HepG2 (cell line): ENCODE results near the gene SPTSSB. TPM values are rescaled to one million over a fixed set of nuclear protein-coding genes. Genes with fewer than 3 reads are reported as not detected.

Experiments used
- ATAC-seq: fragments of 200-7000 bp; cut with Tn5 transposase; 3 replicates; pipeline ENCODE4 v1.9.1; 2020; ENCODE audit warnings: mild to moderate bottlenecking, moderate library complexity
- BruUV-seq: library from RNA; stranded (reverse); fragments of 400-500 nt; replicated peaks from 2 replicates; lab custom pipeline; 2021; lab: Mats Ljungman, UMichigan
- CTCF ChIA-PET: fragments of 300-600 bp; formaldehyde crosslinking; extraction: SDS; loops from one replicate; lab custom pipeline; 2021; ENCODE audit warnings: low total read pairs, inconsistent platforms, low intra/inter-chr PET ratio; lab: Yijun Ruan, JAX
- POLR2A ChIA-PET: fragments of 350-600 bp; sonication (Branson Sonifier 250); formaldehyde crosslinking; loops from one replicate; lab custom pipeline; 2020; ENCODE audit warnings: antibody characterized with exemption, inconsistent platforms; lab: Yijun Ruan, JAX
- DNase-seq: peaks from one replicate; pipeline ENCODE4 v3.0.0-alpha.2; 2015; ENCODE audit warnings: low spot score
- FAIRE-seq: peaks from 3 replicates; lab custom pipeline; 2011; peaks lifted over from hg19 to GRCh38; lab: Jason Lieb, UNC
- H2AFZ ChIP-seq: one replicate; pipeline ENCODE4 v1.6.1; 2011; ENCODE audit warnings: low read length, inconsistent platforms
- H3K27ac ChIP-seq: fragments of 300-600 bp; 3 replicates; pipeline ENCODE4 v1.8.0; 2011; ENCODE audit warnings: mixed run types, mild to moderate bottlenecking, mixed read lengths, low read length, inconsistent platforms; ENCODE audit not compliant: insufficient read depth; ENCODE audit errors: extremely low read length
- H3K27me3 ChIP-seq, 2 experiments: fragments of 200-600 bp in 1 of 2; 2 replicates in 1 of 2; 3 replicates in 1 of 2; pipeline versions ENCODE4 v1.6.0 to v1.8.0; 2011; ENCODE audit warnings: low read length in 2 of 2, mild to moderate bottlenecking in 2 of 2, moderate library complexity in 2 of 2, inconsistent platforms in 1 of 2; ENCODE audit not compliant: insufficient read depth in 2 of 2, control insufficient read depth in 1 of 2
- H3K36me3 ChIP-seq, 2 experiments: fragments of 200-600 bp in 1 of 2; replicated peaks in 1 of 2; 2 replicates in 1 of 2; 3 replicates in 1 of 2; pipeline versions ENCODE4 v1.5.1 to v1.8.0; 2011; ENCODE audit warnings: low read length in 2 of 2, inconsistent platforms in 1 of 2; ENCODE audit not compliant: insufficient read depth in 2 of 2, control insufficient read depth in 1 of 2
- H3K4me1 ChIP-seq: 2 replicates; pipeline ENCODE4 v1.5.1; 2012; ENCODE audit warnings: low read length, inconsistent platforms; ENCODE audit not compliant: insufficient read depth
- H3K4me2 ChIP-seq: 2 replicates; pipeline ENCODE4 v1.6.0; 2011; ENCODE audit warnings: low read depth, low read length, inconsistent platforms
- H3K4me3 ChIP-seq, 3 experiments: fragments of 200-600 bp in 1 of 3; sonication (generic), shearing (Covaris generic) in 1 of 3; replicated peaks in 1 of 3; 2 replicates each; pipeline ENCODE4 v1.5.1; 2011 to 2016; ENCODE audit warnings: low read length in 3 of 3, inconsistent platforms in 2 of 3, low read depth in 2 of 3, mild to moderate bottlenecking in 2 of 3, control low read depth in 1 of 3, mixed read lengths in 1 of 3; ENCODE audit not compliant: insufficient read depth in 1 of 3
- H3K79me2 ChIP-seq: one replicate; pipeline ENCODE4 v1.6.1; 2011; ENCODE audit warnings: low read length, inconsistent platforms; ENCODE audit not compliant: insufficient read depth
- H3K9ac ChIP-seq: 2 replicates; pipeline ENCODE4 v1.6.0; 2011; ENCODE audit warnings: mild to moderate bottlenecking, low read depth, low read length, inconsistent platforms; ENCODE audit not compliant: insufficient read depth
- H3K9me3 ChIP-seq: 2 replicates; pipeline ENCODE4 v1.5.1; 2012; ENCODE audit warnings: mild to moderate bottlenecking, low read length
- H4K20me1 ChIP-seq: 2 replicates; pipeline ENCODE4 v1.6.0; 2011; ENCODE audit warnings: inconsistent platforms, mild to moderate bottlenecking, low read length, moderate library complexity; ENCODE audit not compliant: insufficient read depth
- BRCA1 ChIP-seq: sonication (generic); formaldehyde crosslinking; IDR thresholded peaks from 2 replicates; pipeline ENCODE4 v1.4.0; 2020; ENCODE audit warnings: missing genetic modification reagents
- KDM3A ChIP-seq: IDR thresholded peaks from 2 replicates; pipeline ENCODE4 v1.6.1; 2018; ENCODE audit warnings: low read depth, missing compliant biosample characterization
- NFE2 ChIP-seq: sonication (generic); formaldehyde crosslinking; IDR thresholded peaks from 2 replicates; pipeline ENCODE4 v1.4.0; 2020; ENCODE audit warnings: missing genetic modification reagents
- NR2F1 ChIP-seq, 2 experiments: fragments of 450-650 bp in 1 of 2; formaldehyde crosslinking in 1 of 2; IDR thresholded peaks; 2 replicates each; pipeline versions ENCODE4 v1.5.0 to v1.6.1; 2016 to 2020; ENCODE audit warnings: mild to moderate bottlenecking in 1 of 2, missing compliant biosample characterization in 1 of 2, missing genetic modification reagents in 1 of 2, moderate library complexity in 1 of 2
- PTBP1 ChIP-seq: fragments of 200-400 bp; formaldehyde crosslinking; IDR thresholded peaks from 2 replicates; pipeline ENCODE4 v1.6.1; 2018; ENCODE audit warnings: low read length, low read depth; ENCODE audit not compliant: poor library complexity, severe bottlenecking
- RBM39 ChIP-seq: fragments of 200-400 bp; formaldehyde crosslinking; IDR thresholded peaks from one replicate; pipeline ENCODE4 v1.6.1; 2018; ENCODE audit warnings: antibody characterized with exemption, mild to moderate bottlenecking, low read depth, low read length; ENCODE audit not compliant: poor library complexity, severe bottlenecking
- TAF1 ChIP-seq: sonication (generic); formaldehyde crosslinking; IDR thresholded peaks from 2 replicates; pipeline ENCODE4 v1.4.0; 2020; ENCODE audit warnings: missing genetic modification reagents
- TARDBP ChIP-seq: sonication (generic); formaldehyde crosslinking; IDR thresholded peaks from 2 replicates; pipeline ENCODE4 v1.8.0; 2022; ENCODE audit warnings: mild to moderate bottlenecking, missing genetic modification reagents
- TFAP4 ChIP-seq: sonication (generic); IDR thresholded peaks from 2 replicates; pipeline ENCODE4 v1.6.1; 2016; ENCODE audit warnings: low read depth, borderline replicate concordance
- ZBTB1 ChIP-seq: sonication (generic); formaldehyde crosslinking; IDR thresholded peaks from 2 replicates; pipeline ENCODE4 v1.4.0; 2020; ENCODE audit warnings: missing genetic modification reagents, borderline replicate concordance
- ZBTB21 ChIP-seq: sonication (generic); formaldehyde crosslinking; IDR thresholded peaks from 2 replicates; pipeline ENCODE4 v1.4.0; 2020; ENCODE audit warnings: missing genetic modification reagents
- ZFAT ChIP-seq: sonication (generic); formaldehyde crosslinking; conservative IDR thresholded peaks from 2 replicates; pipeline ENCODE4 v1.8.1; 2023; ENCODE audit warnings: missing genetic modification reagents, inconsistent platforms
- ZMYM3 ChIP-seq: sonication (generic); formaldehyde crosslinking; IDR thresholded peaks from 2 replicates; pipeline ENCODE4 v1.5.1; 2020; ENCODE audit warnings: mild to moderate bottlenecking, missing genetic modification reagents
- ZNF576 ChIP-seq: sonication (generic); formaldehyde crosslinking; IDR thresholded peaks from 2 replicates; pipeline ENCODE4 v1.4.0; 2020; ENCODE audit warnings: mild to moderate bottlenecking, missing genetic modification reagents
- ZNF609 ChIP-seq: sonication (generic); formaldehyde crosslinking; IDR thresholded peaks from 2 replicates; pipeline ENCODE4 v1.4.0; 2020; ENCODE audit warnings: mild to moderate bottlenecking, missing genetic modification reagents, borderline replicate concordance
- ZSCAN22 ChIP-seq: sonication (generic); formaldehyde crosslinking; IDR thresholded peaks from 2 replicates; pipeline ENCODE4 v1.4.0; 2020; ENCODE audit warnings: mild to moderate bottlenecking, missing genetic modification reagents
- WGBS: methylation state at CpG from one replicate; pipeline ENCODE4 v1.1.6; 2017; ENCODE audit warnings: low lambda C conversion rate; 5-methylcytosine and 5-hydroxymethylcytosine counted together
- in situ Hi-C: cut with HindIII; loops from 2 replicates; pipeline ENCODE4 v1.10.0; 2017; ENCODE audit warnings: low pct_unique_long_range_greater_than_20kb; ENCODE audit not compliant: extremely low pct_ligation_motif_present
- intact Hi-C: fragments of 100-400 bp; cut with micrococcal nuclease; formaldehyde crosslinking; loops from one replicate; pipeline ENCODE4 v1.10.0; 2022; ENCODE audit not compliant: unreplicated experiment
- polyA plus RNA-seq, 8 experiments: library from polyadenylated mRNA; depleted of rRNA in 3 of 8; stranded (reverse) in 7 of 8; unstranded in 1 of 8; fragments of >200 nt; fragmentation: Illumina TruSeq in 4 of 8; extraction: Trizol in 4 of 8; gene quantifications; 2 replicates each; pipeline versions ENCODE4 v1.2.1 to v1.2.3, GENCODE V29; 2011 to 2016; ENCODE audit warnings: low read depth in 4 of 8, missing spikeins in 1 of 8, mixed read lengths in 1 of 8; ENCODE audit not compliant: insufficient read depth in 1 of 8
- total RNA-seq, 5 experiments: library from RNA; depleted of rRNA; stranded (reverse); fragments of >200 nt; fragmentation: Illumina TruSeq; extraction: Trizol; gene quantifications; 2 replicates each; pipeline ENCODE4 v1.2.3, GENCODE V29; 2016; ENCODE audit warnings: low read depth in 1 of 5

Gene SPTSSB
- total and polyA plus RNA-seq, 2 of the 13 experiments (the other 11 are each of a cell fraction or from before 2014, with no cell fraction given), result 0.51 to 2.4 TPM

GRCh38 chr3:161414907-161415306 is 43.6 kb upstream of the SPTSSB start:
- Histone ChIP-seq H3K9ac (no peak overlapping the region), H3K4me1 (peaks cover 43% of the 10 kb centered on the region), H3K9me3 (no peaks in the 10 kb centered on the region), H3K4me3 (no peak overlapping the region), H4K20me1 (no peaks in the 10 kb centered on the region), H3K27me3 (peaks cover 4 to 12% of the 10 kb centered on the region in 2 experiments; a peak in 2 of 5 replicates), H3K79me2 (no peaks in the 10 kb centered on the region), H2AFZ (no peak overlapping the region), H3K4me2 (no peak overlapping the region), H3K36me3 (no peaks in the 10 kb centered on the region), H3K27ac (no peak overlapping the region)
- FAIRE-seq (no peak), ATAC-seq (no peak), DNase-seq (no peak)
- in situ Hi-C loops, result loop anchor here (5.0 kb wide), 1 partner anchor 143 kb away; no protein-coding TSS in a partner anchor
- WGBS, result 5% methylated on average over 1 of the region's 1 CpG
- BruUV-seq, result no TSS peak
- ChIA-PET CTCF (no interaction called here), POLR2A (no interaction called here)
- intact Hi-C loops, result no loop called here
- TF ChIP-seq ZBTB1 (CRISPR knock-in tag) (no peak), TAF1 (CRISPR knock-in tag) (no peak), ZFAT (CRISPR knock-in tag) (no peak), ZBTB21 (CRISPR knock-in tag) (no peak), ZSCAN22 (CRISPR knock-in tag) (no peak), PTBP1 (no peak), ZMYM3 (CRISPR knock-in tag) (no peak), ZNF576 (CRISPR knock-in tag) (no peak), TFAP4 (no peak), ZNF609 (CRISPR knock-in tag) (no peak), NR2F1 (CRISPR knock-in tag; IDR thresholded peaks at IDR 0.05) (no peak), NFE2 (CRISPR knock-in tag) (no peak), RBM39 (no peak), KDM3A (no peak), TARDBP (CRISPR knock-in tag) (no peak), BRCA1 (CRISPR knock-in tag) (no peak)
